Fibroblast of lung (primary cell): ENCODE data around the gene STPG2. TPM values are rescaled to one million over a fixed set of nuclear protein-coding genes. Genes with fewer than 3 reads are reported as not detected.

Experiments used
- DNase-seq, 2 donors: peaks; one replicate each; pipeline versions ENCODE4 v3.0.0 to v3.0.0-alpha.2; 2010; ENCODE audit warnings: low read depth in 2 of 2
- H2AFZ ChIP-seq: 2 replicates; pipeline ENCODE4 v1.5.1; 2012; ENCODE audit warnings: low read length, control low read depth, inconsistent platforms
- H3K27ac ChIP-seq: 2 replicates; pipeline ENCODE4 v1.5.1; 2011; ENCODE audit warnings: low read length, control low read depth; ENCODE audit not compliant: insufficient read depth
- H3K27me3 ChIP-seq: 2 replicates; pipeline ENCODE4 v1.5.1; 2011; ENCODE audit warnings: mild to moderate bottlenecking, low read length; ENCODE audit not compliant: control insufficient read depth, insufficient read depth
- H3K36me3 ChIP-seq: 2 replicates; pipeline ENCODE4 v1.5.1; 2011; ENCODE audit warnings: low read length; ENCODE audit not compliant: control insufficient read depth, insufficient read depth
- H3K4me1 ChIP-seq: 2 replicates; pipeline ENCODE4 v1.5.1; 2011; ENCODE audit warnings: low read length; ENCODE audit not compliant: control insufficient read depth, insufficient read depth; ENCODE audit errors: extremely low read depth
- H3K4me2 ChIP-seq: 2 replicates; pipeline ENCODE4 v1.5.1; 2011; ENCODE audit warnings: low read length, control low read depth; ENCODE audit not compliant: insufficient read depth; ENCODE audit errors: extremely low read depth
- H3K4me3 ChIP-seq, 4 experiments: fragments of 200-600 bp in 1 of 4; sonication (generic) in 1 of 4; replicated peaks in 1 of 4; 2 replicates each; pipeline ENCODE4 v1.5.1; 2011 to 2016; ENCODE audit warnings: low read length in 4 of 4, low read depth in 3 of 4, mild to moderate bottlenecking in 3 of 4, control low read depth in 2 of 4, inconsistent platforms in 1 of 4, mixed read lengths in 1 of 4; ENCODE audit not compliant: insufficient read depth in 1 of 4; ENCODE audit errors: control extremely low read depth in 1 of 4
- H3K79me2 ChIP-seq: 2 replicates; pipeline ENCODE4 v1.5.1; 2012; ENCODE audit warnings: mild to moderate bottlenecking, low read length, inconsistent platforms; ENCODE audit not compliant: control insufficient read depth, insufficient read depth
- H3K9ac ChIP-seq: 2 replicates; pipeline ENCODE4 v1.5.1; 2011; ENCODE audit warnings: mild to moderate bottlenecking, low read length, control low read depth; ENCODE audit not compliant: insufficient read depth
- H3K9me3 ChIP-seq: 2 replicates; pipeline ENCODE4 v1.5.1; 2012; ENCODE audit warnings: low read depth, low read length; ENCODE audit not compliant: control insufficient read depth, insufficient read depth
- H4K20me1 ChIP-seq: 2 replicates; pipeline ENCODE4 v1.5.1; 2011; ENCODE audit warnings: low read length; ENCODE audit not compliant: control insufficient read depth, insufficient read depth; ENCODE audit errors: extremely low read depth
- CTCF ChIP-seq, 2 donors: IDR thresholded peaks in 1 of 2; conservative IDR thresholded peaks in 1 of 2; 1 replicate in 1 of 2; 2 replicates in 1 of 2; pipeline ENCODE4 v1.5.1; 2011 to 2012; ENCODE audit warnings: low read length in 2 of 2, control low read depth in 1 of 2, inconsistent platforms in 1 of 2, low read depth in 1 of 2, mild to moderate bottlenecking in 1 of 2
- EZH2 ChIP-seq: IDR thresholded peaks from 2 replicates; pipeline ENCODE4 v1.5.1; 2012; ENCODE audit warnings: low read length, control low read depth, mild to moderate bottlenecking; ENCODE audit errors: missing control alignments
- polyA plus RNA-seq, 2 donors: library from polyadenylated mRNA; depleted of rRNA in 1 of 2; stranded (reverse) in 1 of 2; unstranded in 1 of 2; fragments of >200 nt; gene quantifications; 2 replicates each; pipeline ENCODE4 v1.2.1, GENCODE V29; 2011 to 2012; ENCODE audit warnings: missing spikeins in 1 of 2
- total RNA-seq: library from RNA; depleted of rRNA; stranded (reverse); fragments of >200 nt; gene quantifications from 2 replicates; pipeline ENCODE4 v1.2.1, GENCODE V29; 2014

Gene STPG2
- total and polyA plus RNA-seq, 2 donors (not counting 1 experiment from before 2014, with no cell fraction given), result 0.17 TPM; not detected in 1

- Histone ChIP-seq H3K9ac (no peak overlapping the region), H3K79me2 (no peaks in the 10 kb centered on the region), H3K4me3 (no peak overlapping the region), H3K9me3 (no peaks in the 10 kb centered on the region), H3K4me1 (no peaks in the 10 kb centered on the region), H3K4me2 (no peak overlapping the region), H4K20me1 (no peaks in the 10 kb centered on the region), H2AFZ (no peak overlapping the region), H3K27me3 (no peaks in the 10 kb centered on the region), H3K36me3 (no peaks in the 10 kb centered on the region), H3K27ac (no peak overlapping the region)
- no peak for TF ChIP-seq EZH2
- no peak for TF ChIP-seq CTCF (conservative IDR thresholded peaks at IDR 0.05 in 1 of 2, IDR thresholded peaks at IDR 0.05 in 1 of 2; ENCODE audit: low read depth in 1 of 2, low read length in 2 of 2)
- DNase-seq, result no peak
Observed at GRCh38 chr4:97627750-97628149, 515.5 kb downstream of the STPG2 start.

GRCh38 chr4:97624204-97624603 lies 519.1 kb downstream of the STPG2 start:
- Histone ChIP-seq H3K4me3 (no peak overlapping the region), H3K27ac (no peak overlapping the region), H3K79me2 (no peaks in the 10 kb centered on the region), H3K9ac (no peak overlapping the region), H3K36me3 (no peaks in the 10 kb centered on the region), H2AFZ (no peak overlapping the region), H3K4me2 (no peak overlapping the region), H3K4me1 (no peaks in the 10 kb centered on the region), H4K20me1 (no peaks in the 10 kb centered on the region), H3K9me3 (no peaks in the 10 kb centered on the region), H3K27me3 (no peaks in the 10 kb centered on the region)
- TF ChIP-seq CTCF (conservative IDR thresholded peaks at IDR 0.05 in 1 of 2, IDR thresholded peaks at IDR 0.05 in 1 of 2; ENCODE audit: low read depth in 1 of 2, low read length in 2 of 2) (no peak), EZH2 (no peak)
- no peak for DNase-seq

GRCh38 chr4:97605932-97606331 lies 537.3 kb downstream of the STPG2 start:
- no peak for TF ChIP-seq CTCF (conservative IDR thresholded peaks at IDR 0.05 in 1 of 2, IDR thresholded peaks at IDR 0.05 in 1 of 2; ENCODE audit: low read depth in 1 of 2, low read length in 2 of 2)
- no peak for TF ChIP-seq EZH2
- DNase-seq, result no peak
- H3K36me3 ChIP-seq, result no peaks in the 10 kb centered on the region
- no peaks in the 10 kb centered on the region for H3K9me3 ChIP-seq
- no peaks in the 10 kb centered on the region for H3K4me1 ChIP-seq
- H3K9ac ChIP-seq, result no peak overlapping the region
- H3K4me3 ChIP-seq, result no peak overlapping the region
- no peak overlapping the region for H3K27ac ChIP-seq
- no peaks in the 10 kb centered on the region for H4K20me1 ChIP-seq
- H3K4me2 ChIP-seq, result no peak overlapping the region
- no peaks in the 10 kb centered on the region for H3K79me2 ChIP-seq
- no peaks in the 10 kb centered on the region for H3K27me3 ChIP-seq
- H2AFZ ChIP-seq, result no peak overlapping the region
